Measurements from ENCODE around the gene NDUFAB1. TPM values are rescaled to one million over a fixed set of nuclear protein-coding genes. Genes with fewer than 3 reads are reported as not detected.

The NDUFAB1 gene
- polyA plus RNA-seq, 2 donors, result 51.5 to 122 TPM

DNA sequence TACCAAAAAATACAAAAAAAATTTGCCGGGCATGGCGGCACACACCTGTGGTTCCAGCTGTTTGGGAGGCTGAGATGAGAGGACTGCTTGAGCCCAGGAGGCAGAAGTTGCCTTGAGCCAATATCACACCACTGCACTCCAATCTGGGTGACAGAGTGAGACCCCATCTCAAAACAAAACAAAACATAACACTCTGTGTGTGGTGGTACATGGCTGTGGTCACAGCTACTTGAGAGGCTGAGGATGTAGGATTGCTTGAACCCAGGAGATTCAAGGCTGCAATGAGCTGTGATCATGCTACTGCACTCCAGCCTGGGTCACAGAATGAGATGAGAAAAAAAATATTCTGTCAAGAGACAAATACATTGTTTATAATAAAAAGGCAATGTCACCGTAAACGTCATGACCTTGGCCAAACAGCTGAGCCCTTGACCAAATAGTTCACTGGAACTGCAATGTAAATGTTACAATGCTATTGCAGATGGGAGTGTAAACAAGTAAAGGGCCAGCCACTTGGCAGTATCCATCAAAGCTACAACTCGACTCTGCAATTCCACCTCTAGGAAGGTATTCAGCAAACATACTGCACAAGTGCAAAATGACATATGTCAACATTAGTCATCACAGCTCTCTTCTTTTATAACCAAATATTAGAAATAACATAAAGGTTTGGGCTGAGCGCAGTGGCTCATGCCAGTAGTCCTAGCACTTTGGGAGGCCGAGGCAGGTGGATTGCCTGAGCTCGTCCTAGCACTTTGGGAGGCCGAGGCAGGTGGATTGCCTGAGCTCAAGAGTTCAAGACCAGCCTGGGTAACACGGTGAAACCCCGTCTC is 55.9 kb downstream of the NDUFAB1 start:
- H3K36me3 ChIP-seq (ENCODE audit: control insufficient read depth in 2 of 2, insufficient read depth in 2 of 2, low read length in 1 of 2), result peaks cover 2 to 13% of the 10 kb centered on the region in 2 donors
- 87 to 88% methylated on average over 11 of the region's 11 CpGs for WGBS, 2 donors

GRCh38 chr16:23538919-23539278 is 57.2 kb downstream of the NDUFAB1 start:
- Histone ChIP-seq H3K4me1 (ENCODE audit: control insufficient read depth in 2 of 2, insufficient read depth in 2 of 2, low read length in 1 of 2) (no peaks in the 10 kb centered on the region), H3K27ac (ENCODE audit: low read depth in 2 of 2, low read length in 1 of 2) (no peak overlapping the region), H3K36me3 (ENCODE audit: control insufficient read depth in 2 of 2, insufficient read depth in 2 of 2, low read length in 1 of 2) (peaks cover 4 to 19% of the 10 kb centered on the region in 2 donors), H3K4me3 (ENCODE audit: low read depth in 1 of 2, low read length in 2 of 2) (no peak overlapping the region), H3K27me3 (ENCODE audit: control insufficient read depth in 1 of 2, insufficient read depth in 2 of 2, low read length in 2 of 2) (no peaks in the 10 kb centered on the region), H3K9me3 (ENCODE audit: control insufficient read depth in 2 of 2, insufficient read depth in 1 of 2, low read depth in 1 of 2, low read length in 1 of 2) (no peaks in the 10 kb centered on the region)
- WGBS, 2 donors, result 92 to 93% methylated on average over 1 of the region's 1 CpG

More for the DNA sequence above, 55.9 kb downstream of the NDUFAB1 start:
- peaks cover 0 to under 1% of the 10 kb centered on the region in 2 donors for H3K4me1 ChIP-seq (ENCODE audit: control insufficient read depth in 2 of 2, insufficient read depth in 2 of 2, low read length in 1 of 2)
- no peak overlapping the region for H3K4me3 ChIP-seq (ENCODE audit: low read depth in 1 of 2, low read length in 2 of 2)
- no peaks in the 10 kb centered on the region for H3K27me3 ChIP-seq (ENCODE audit: control insufficient read depth in 1 of 2, insufficient read depth in 2 of 2, low read length in 2 of 2)
- no peaks in the 10 kb centered on the region for H3K9me3 ChIP-seq (ENCODE audit: control insufficient read depth in 2 of 2, insufficient read depth in 1 of 2, low read depth in 1 of 2, low read length in 1 of 2)
- H3K27ac ChIP-seq (ENCODE audit: low read depth in 2 of 2, low read length in 1 of 2), result no peak overlapping the region

- Histone ChIP-seq H3K4me1 (ENCODE audit: control insufficient read depth in 2 of 2, insufficient read depth in 2 of 2, low read length in 1 of 2) (no peaks in the 10 kb centered on the region), H3K36me3 (ENCODE audit: control insufficient read depth in 2 of 2, insufficient read depth in 2 of 2, low read length in 1 of 2) (peaks cover 4 to 21% of the 10 kb centered on the region in 2 donors), H3K27ac (ENCODE audit: low read depth in 2 of 2, low read length in 1 of 2) (no peak overlapping the region), H3K4me3 (ENCODE audit: low read depth in 1 of 2, low read length in 2 of 2) (no peak overlapping the region), H3K27me3 (ENCODE audit: control insufficient read depth in 1 of 2, insufficient read depth in 2 of 2, low read length in 2 of 2) (no peaks in the 10 kb centered on the region), H3K9me3 (ENCODE audit: control insufficient read depth in 2 of 2, insufficient read depth in 1 of 2, low read depth in 1 of 2, low read length in 1 of 2) (no peaks in the 10 kb centered on the region)
- 80 to 82% methylated on average over 3 of the region's 3 CpGs for WGBS, 2 donors
Observed at GRCh38 chr16:23537390-23537789, 58.7 kb downstream of the NDUFAB1 start.

- Histone ChIP-seq H3K27me3 (ENCODE audit: control insufficient read depth in 1 of 2, insufficient read depth in 2 of 2, low read length in 2 of 2) (no peaks in the 10 kb centered on the region), H3K4me1 (ENCODE audit: control insufficient read depth in 2 of 2, insufficient read depth in 2 of 2, low read length in 1 of 2) (no peaks in the 10 kb centered on the region), H3K27ac (ENCODE audit: low read depth in 2 of 2, low read length in 1 of 2) (no peak overlapping the region), H3K9me3 (ENCODE audit: control insufficient read depth in 2 of 2, insufficient read depth in 1 of 2, low read depth in 1 of 2, low read length in 1 of 2) (no peaks in the 10 kb centered on the region), H3K36me3 (ENCODE audit: control insufficient read depth in 2 of 2, insufficient read depth in 2 of 2, low read length in 1 of 2) (peaks cover 4 to 21% of the 10 kb centered on the region in 2 donors), H3K4me3 (ENCODE audit: low read depth in 1 of 2, low read length in 2 of 2) (no peak overlapping the region)
- WGBS, 2 donors, result 70 to 80% methylated on average over 2 of the region's 2 CpGs
Observed at GRCh38 chr16:23535901-23536300, 60.2 kb downstream of the NDUFAB1 start.

DNA sequence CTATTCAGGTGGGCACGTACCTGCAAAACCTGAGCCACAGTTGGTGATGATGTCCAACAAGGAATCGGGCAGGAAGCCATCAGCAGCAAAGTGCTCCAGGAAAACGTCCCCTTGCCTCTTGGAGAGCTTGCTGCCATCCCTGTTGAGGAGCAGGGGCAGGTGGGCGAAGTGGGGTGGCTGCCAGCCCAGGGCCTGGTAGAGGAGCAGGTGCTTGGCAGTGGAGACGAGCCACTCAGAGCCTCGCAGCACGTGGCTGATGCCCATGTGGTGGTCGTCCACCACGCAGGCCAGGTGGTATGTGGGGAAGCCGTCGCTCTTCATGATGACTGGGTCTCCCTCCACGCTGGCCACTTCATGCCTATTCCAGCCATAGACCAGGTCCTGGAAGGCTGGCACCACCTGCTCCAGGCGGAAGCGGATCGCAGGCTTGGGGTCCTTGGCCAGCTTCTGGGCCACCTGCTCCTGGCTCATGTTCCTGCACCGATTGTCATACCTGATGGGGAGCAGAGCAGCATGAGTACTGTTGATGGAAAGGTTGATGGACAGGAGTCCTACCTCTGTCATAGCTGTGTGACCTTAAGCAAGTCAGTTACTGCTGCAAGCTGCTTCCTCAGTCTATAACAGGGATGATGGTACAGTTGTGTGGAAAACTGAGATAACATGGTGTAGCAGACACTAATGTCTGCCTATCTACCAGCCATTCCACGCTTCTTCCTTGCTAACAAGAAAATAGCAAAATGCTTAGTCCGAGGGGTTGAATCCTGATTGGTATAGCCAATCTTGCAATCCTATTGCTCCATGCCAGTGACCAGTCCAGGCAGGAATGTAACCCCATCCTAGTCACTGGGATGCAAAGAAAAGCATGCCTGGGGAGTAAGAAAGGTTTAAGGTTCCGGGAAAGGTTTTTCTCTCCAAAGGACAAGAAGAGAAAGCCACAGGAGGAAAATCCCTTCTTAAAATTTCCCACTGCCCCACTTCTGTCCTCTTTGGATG is 61.0 kb downstream of the NDUFAB1 start:
- Histone ChIP-seq H3K4me1 (ENCODE audit: control insufficient read depth in 2 of 2, insufficient read depth in 2 of 2, low read length in 1 of 2) (no peaks in the 10 kb centered on the region), H3K36me3 (ENCODE audit: control insufficient read depth in 2 of 2, insufficient read depth in 2 of 2, low read length in 1 of 2) (peaks cover 9 to 21% of the 10 kb centered on the region in 2 donors), H3K27ac (ENCODE audit: low read depth in 2 of 2, low read length in 1 of 2) (no peak overlapping the region), H3K4me3 (ENCODE audit: low read depth in 1 of 2, low read length in 2 of 2) (no peak overlapping the region), H3K27me3 (ENCODE audit: control insufficient read depth in 1 of 2, insufficient read depth in 2 of 2, low read length in 2 of 2) (no peaks in the 10 kb centered on the region), H3K9me3 (ENCODE audit: control insufficient read depth in 2 of 2, insufficient read depth in 1 of 2, low read depth in 1 of 2, low read length in 1 of 2) (no peaks in the 10 kb centered on the region)
- WGBS, 2 donors, result 92 to 93% methylated on average over 19 of the region's 19 CpGs

DNA sequence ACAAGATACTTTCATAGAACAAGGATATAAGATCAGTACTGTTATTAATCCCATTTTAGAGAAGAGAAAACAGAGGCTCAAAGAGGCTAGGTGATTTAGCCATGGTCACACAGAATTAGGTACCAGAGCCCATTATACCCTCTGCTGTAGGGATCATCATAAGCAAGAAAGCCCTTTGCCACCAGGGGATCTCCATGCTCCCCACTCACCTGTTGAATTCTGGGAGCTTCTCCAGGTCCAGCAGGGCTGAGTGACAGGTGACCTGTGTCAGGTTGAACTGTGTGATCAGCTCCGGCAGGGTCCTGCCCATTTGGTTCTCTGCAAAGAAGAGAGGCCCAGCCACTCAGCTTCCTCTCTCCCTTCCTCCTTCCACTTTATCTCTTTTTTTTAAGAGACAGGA is 63.7 kb downstream of the NDUFAB1 start:
- H3K36me3 ChIP-seq (ENCODE audit: control insufficient read depth in 2 of 2, insufficient read depth in 2 of 2, low read length in 1 of 2), result peaks cover 19 to 33% of the 10 kb centered on the region in 2 donors
- H3K4me3 ChIP-seq (ENCODE audit: low read depth in 1 of 2, low read length in 2 of 2), result no peak overlapping the region
- H3K9me3 ChIP-seq (ENCODE audit: control insufficient read depth in 2 of 2, insufficient read depth in 1 of 2, low read depth in 1 of 2, low read length in 1 of 2), result no peaks in the 10 kb centered on the region
- no peak overlapping the region for H3K27ac ChIP-seq (ENCODE audit: low read depth in 2 of 2, low read length in 1 of 2)
- WGBS, 2 donors, result 91 to 97% methylated on average over 1 of the region's 1 CpG
- H3K27me3 ChIP-seq (ENCODE audit: control insufficient read depth in 1 of 2, insufficient read depth in 2 of 2, low read length in 2 of 2), result no peaks in the 10 kb centered on the region
- H3K4me1 ChIP-seq (ENCODE audit: control insufficient read depth in 2 of 2, insufficient read depth in 2 of 2, low read length in 1 of 2), result no peaks in the 10 kb centered on the region

Other genes starting within 250 kb of the NDUFAB1 start
- gene COG7, start 143.1 kb downstream of the NDUFAB1 start, polyA plus RNA-seq, result 10 to 100 TPM; 14.2 to 21.2 TPM
- gene GGA2, start 85.8 kb downstream of the NDUFAB1 start, polyA plus RNA-seq, result 10 to 100 TPM; 12.6 to 15.9 TPM
- 10 to 100 TPM; 12.1 to 12.8 TPM for gene EARS2, start 39.0 kb downstream of the NDUFAB1 start, polyA plus RNA-seq
- gene UBFD1, start 38.6 kb downstream of the NDUFAB1 start, polyA plus RNA-seq, result 1 to 10 TPM; 3.8 to 7.5 TPM
- 10 to 100 TPM in 1 of 2 donors, 1 to 10 TPM in 1; 8.1 to 11.8 TPM for gene PALB2, start 45.0 kb upstream of the NDUFAB1 start, polyA plus RNA-seq
- gene DCTN5, start 45.1 kb upstream of the NDUFAB1 start, polyA plus RNA-seq, result 10 to 100 TPM; 10.6 to 27.1 TPM
- 10 to 100 TPM in 1 of 2 donors, 1 to 10 TPM in 1; 5.1 to 16.3 TPM for gene PLK1, start 82.6 kb upstream of the NDUFAB1 start, polyA plus RNA-seq
- under 1 TPM; 0.20 to 0.40 TPM for gene ERN2, start 116.9 kb upstream of the NDUFAB1 start, polyA plus RNA-seq
- under 1 TPM; 0.11 to 0.16 TPM for gene CHP2, start 158.7 kb upstream of the NDUFAB1 start, polyA plus RNA-seq
- gene PRKCB, start 239.7 kb upstream of the NDUFAB1 start, polyA plus RNA-seq, result under 1 TPM; 0.39 to 0.45 TPM

Measured in esophagus (tissue), 2 donors.